ENCODE data around the gene ARSH.
"Not testable (repeated sequence)": the region's sequence is repeated elsewhere in the genome, so short reads cannot be mapped to it uniquely, and the experiment has no call there.

ARSH gene

DNA sequence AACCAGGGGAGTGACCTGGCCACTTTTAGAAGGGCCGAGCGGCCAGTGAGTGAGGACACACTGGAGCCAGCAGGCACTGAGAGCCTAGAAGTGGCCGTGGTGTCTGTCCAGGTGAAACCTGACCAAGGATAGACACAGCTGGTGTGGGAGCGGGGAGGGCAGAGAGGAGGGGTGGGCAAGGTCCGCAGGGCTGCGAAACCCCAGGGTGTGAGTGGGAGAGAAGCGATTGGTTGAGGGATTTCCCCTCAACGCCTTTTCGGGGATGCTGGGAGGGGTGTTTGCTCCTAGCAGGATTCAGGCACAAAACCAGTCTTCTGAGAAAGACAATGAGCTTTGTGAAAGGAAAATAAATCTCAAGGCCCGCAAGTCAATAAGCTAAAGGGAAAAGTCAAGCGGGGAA lies 44.0 kb upstream of the ARSH start:
- no peak for TF ChIP-seq EZH2 (optimal IDR thresholded peaks at IDR 0.05; ENCODE audit: low read depth, low read length)
- no peak for TF ChIP-seq EZH2phosphoT487 (IDR thresholded peaks at IDR 0.05; ENCODE audit: low read length)
- TF ChIP-seq, protein P1, sequence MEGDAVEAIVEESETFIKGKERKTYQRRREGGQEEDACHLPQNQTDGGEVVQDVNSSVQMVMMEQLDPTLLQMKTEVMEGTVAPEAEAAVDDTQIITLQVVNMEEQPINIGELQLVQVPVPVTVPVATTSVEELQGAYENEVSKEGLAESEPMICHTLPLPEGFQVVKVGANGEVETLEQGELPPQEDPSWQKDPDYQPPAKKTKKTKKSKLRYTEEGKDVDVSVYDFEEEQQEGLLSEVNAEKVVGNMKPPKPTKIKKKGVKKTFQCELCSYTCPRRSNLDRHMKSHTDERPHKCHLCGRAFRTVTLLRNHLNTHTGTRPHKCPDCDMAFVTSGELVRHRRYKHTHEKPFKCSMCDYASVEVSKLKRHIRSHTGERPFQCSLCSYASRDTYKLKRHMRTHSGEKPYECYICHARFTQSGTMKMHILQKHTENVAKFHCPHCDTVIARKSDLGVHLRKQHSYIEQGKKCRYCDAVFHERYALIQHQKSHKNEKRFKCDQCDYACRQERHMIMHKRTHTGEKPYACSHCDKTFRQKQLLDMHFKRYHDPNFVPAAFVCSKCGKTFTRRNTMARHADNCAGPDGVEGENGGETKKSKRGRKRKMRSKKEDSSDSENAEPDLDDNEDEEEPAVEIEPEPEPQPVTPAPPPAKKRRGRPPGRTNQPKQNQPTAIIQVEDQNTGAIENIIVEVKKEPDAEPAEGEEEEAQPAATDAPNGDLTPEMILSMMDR (IDR thresholded peaks at IDR 0.05; ENCODE audit: low read length) = no peak
- H3K9me3 ChIP-seq (replicated peaks; ENCODE audit: insufficient read depth, low read length) = no peaks in the 10 kb centered on the region
- no peaks in the 10 kb centered on the region for H3K36me3 ChIP-seq (replicated peaks; ENCODE audit: insufficient read depth, low read length)
- no peaks in the 10 kb centered on the region for H3K9me2 ChIP-seq (replicated peaks; ENCODE audit: insufficient read depth, low read length)
- DNase-seq = no peak
- no peaks in the 10 kb centered on the region for H3F3A ChIP-seq (ENCODE audit: insufficient read depth, low read length)
- no peak overlapping the region for H3K4me3 ChIP-seq (ENCODE audit: low read length)
- H4K20me1 ChIP-seq (ENCODE audit: insufficient read depth, low read length) = no peaks in the 10 kb centered on the region
- H3K4me1 ChIP-seq (ENCODE audit: low read length) = no peaks in the 10 kb centered on the region
- no peak overlapping the region for H3K9ac ChIP-seq (ENCODE audit: low read length)
- no peak overlapping the region for H3K27ac ChIP-seq (ENCODE audit: low read length)
- no peaks in the 10 kb centered on the region for H3K79me2 ChIP-seq (ENCODE audit: low read length)
- H3K27me3 ChIP-seq (replicated peaks; ENCODE audit: insufficient read depth, low read length) = no peaks in the 10 kb centered on the region
- no peak overlapping the region for H3K4me2 ChIP-seq (ENCODE audit: low read depth, low read length)
- no peak overlapping the region for H2AFZ ChIP-seq (ENCODE audit: low read length)

DNA sequence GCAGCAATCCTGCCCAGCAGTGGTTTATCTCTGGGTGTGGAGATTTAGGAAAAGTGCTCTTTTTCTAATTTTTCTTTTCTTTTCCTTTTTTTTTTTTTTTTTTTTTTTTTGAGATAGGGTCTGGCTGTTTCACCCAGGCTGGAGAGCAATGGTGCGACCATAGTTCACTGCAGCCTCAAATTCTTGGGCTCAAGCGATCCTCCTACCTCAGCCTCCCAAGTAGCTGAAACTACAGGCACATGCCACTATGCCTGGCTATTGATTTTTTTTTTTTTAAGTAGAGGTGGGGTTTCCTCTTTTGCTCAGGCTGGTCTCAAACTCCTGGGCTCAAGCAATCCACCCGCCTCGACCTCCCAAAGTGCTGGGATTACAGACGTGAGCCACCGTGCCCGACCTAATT lies 42.9 kb upstream of the ARSH start:
- H3F3A ChIP-seq (ENCODE audit: insufficient read depth, low read length); H4K20me1 ChIP-seq (ENCODE audit: insufficient read depth, low read length); H3K27ac ChIP-seq (ENCODE audit: low read length); H3K4me3 ChIP-seq (ENCODE audit: low read length); H3K9ac ChIP-seq (ENCODE audit: low read length); H2AFZ ChIP-seq (ENCODE audit: low read length); DNase-seq; H3K79me2 ChIP-seq (ENCODE audit: low read length); H3K36me3 ChIP-seq (replicated peaks; ENCODE audit: insufficient read depth, low read length); H3K27me3 ChIP-seq (replicated peaks; ENCODE audit: insufficient read depth, low read length); H3K4me1 ChIP-seq (ENCODE audit: low read length); H3K9me3 ChIP-seq (replicated peaks; ENCODE audit: insufficient read depth, low read length); H3K9me2 ChIP-seq (replicated peaks; ENCODE audit: insufficient read depth, low read length); H3K4me2 ChIP-seq (ENCODE audit: low read depth, low read length): not testable (repeated sequence)

DNA sequence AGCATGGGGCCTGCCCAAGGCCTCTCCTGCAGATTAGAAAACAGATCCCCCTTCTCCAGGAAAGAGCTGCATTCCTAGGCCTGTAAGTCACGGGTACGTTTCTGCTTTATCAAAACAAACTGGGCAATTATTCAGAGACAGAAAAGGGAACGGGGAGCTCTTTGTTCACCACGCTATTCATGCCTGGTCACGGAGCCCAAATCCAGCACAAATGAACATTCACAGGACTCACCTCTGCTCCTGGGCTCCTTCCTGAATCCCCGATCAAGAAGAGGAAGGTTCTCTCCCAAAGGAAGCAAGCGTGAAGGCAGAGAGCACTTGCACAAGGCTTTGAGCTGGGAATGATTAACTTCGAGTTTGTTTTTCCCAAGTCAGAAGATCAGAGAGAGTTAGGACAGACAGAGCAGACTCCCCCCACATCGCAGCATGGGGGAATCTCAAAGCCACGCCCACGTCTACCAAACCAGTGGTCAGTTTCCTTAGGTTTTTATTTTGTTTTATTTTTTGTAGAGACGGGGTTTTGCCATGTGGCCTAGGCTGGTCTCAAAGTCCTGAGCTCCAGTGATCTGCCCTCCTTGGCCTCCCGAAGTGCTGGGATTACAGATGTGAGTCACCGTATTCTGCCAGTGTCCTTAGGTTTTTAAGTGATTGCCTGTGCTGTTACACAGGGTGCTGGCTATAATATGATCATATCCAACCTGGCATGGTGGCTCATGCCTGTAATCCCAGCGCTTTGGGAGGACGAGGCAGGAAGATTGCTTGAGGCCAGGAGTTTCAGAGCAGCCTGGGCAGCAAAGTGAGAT lies 42.2 kb upstream of the ARSH start:
- H2AFZ ChIP-seq (ENCODE audit: low read length); H3K4me1 ChIP-seq (ENCODE audit: low read length); H3K9me2 ChIP-seq (replicated peaks; ENCODE audit: insufficient read depth, low read length); H3K27me3 ChIP-seq (replicated peaks; ENCODE audit: insufficient read depth, low read length); H3K9me3 ChIP-seq (replicated peaks; ENCODE audit: insufficient read depth, low read length); H4K20me1 ChIP-seq (ENCODE audit: insufficient read depth, low read length); H3F3A ChIP-seq (ENCODE audit: insufficient read depth, low read length); H3K4me2 ChIP-seq (ENCODE audit: low read depth, low read length); H3K27ac ChIP-seq (ENCODE audit: low read length); DNase-seq; H3K79me2 ChIP-seq (ENCODE audit: low read length); H3K9ac ChIP-seq (ENCODE audit: low read length); H3K36me3 ChIP-seq (replicated peaks; ENCODE audit: insufficient read depth, low read length); H3K4me3 ChIP-seq (ENCODE audit: low read length): not testable (repeated sequence)

DNA sequence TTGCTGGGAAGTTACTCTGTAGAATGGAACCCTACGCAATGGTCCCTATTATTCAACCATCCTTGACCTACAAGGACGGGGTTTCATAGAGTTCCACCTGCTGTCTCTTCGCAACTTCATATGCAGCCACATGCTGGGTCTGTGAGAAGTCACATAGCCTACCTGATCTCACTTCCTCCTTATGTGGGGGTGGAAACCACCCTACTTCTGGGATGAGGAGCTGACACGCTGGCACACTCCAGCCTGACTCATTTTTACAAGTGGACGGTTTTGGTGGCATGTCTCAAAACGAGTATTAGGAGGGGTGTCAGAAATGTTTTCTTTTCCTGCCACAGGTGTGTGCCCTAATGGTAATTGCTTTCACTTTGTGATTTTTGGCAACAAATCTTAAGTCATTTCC lies 40.4 kb upstream of the ARSH start:
- Histone ChIP-seq H3K79me2 (ENCODE audit: low read length) (no peaks in the 10 kb centered on the region), H3K36me3 (replicated peaks; ENCODE audit: insufficient read depth, low read length) (no peaks in the 10 kb centered on the region), H3K9ac (ENCODE audit: low read length) (no peak overlapping the region), H3F3A (ENCODE audit: insufficient read depth, low read length) (no peaks in the 10 kb centered on the region), H4K20me1 (ENCODE audit: insufficient read depth, low read length) (no peaks in the 10 kb centered on the region), H3K27ac (ENCODE audit: low read length) (no peak overlapping the region), H3K4me2 (ENCODE audit: low read depth, low read length) (no peak overlapping the region), H2AFZ (ENCODE audit: low read length) (no peak overlapping the region), H3K4me1 (ENCODE audit: low read length) (no peaks in the 10 kb centered on the region), H3K9me2 (replicated peaks; ENCODE audit: insufficient read depth, low read length) (no peaks in the 10 kb centered on the region), H3K4me3 (ENCODE audit: low read length) (no peak overlapping the region), H3K27me3 (replicated peaks; ENCODE audit: insufficient read depth, low read length) (no peaks in the 10 kb centered on the region), H3K9me3 (replicated peaks; ENCODE audit: insufficient read depth, low read length) (no peaks in the 10 kb centered on the region)
- TF ChIP-seq EZH2 (optimal IDR thresholded peaks at IDR 0.05; ENCODE audit: low read depth, low read length) (no peak), EZH2phosphoT487 (IDR thresholded peaks at IDR 0.05; ENCODE audit: low read length) (no peak)
- TF ChIP-seq, protein P1 (IDR thresholded peaks at IDR 0.05; ENCODE audit: low read length) = no peak
- DNase-seq = no peak

All from MM.1S (cell line).